OCI-LY7 (cell line): ENCODE results near the gene ERGIC1. TPM values are rescaled to one million over a fixed set of nuclear protein-coding genes. Genes with fewer than 3 reads are reported as not detected.

Source experiments
- BruUV-seq: library from RNA; stranded (reverse); fragments of 400-500 nt; replicated peaks from 2 replicates; lab custom pipeline; 2021; lab: Mats Ljungman, UMichigan
- CTCF ChIA-PET: fragments of 300-600 bp; sonication (Branson Sonifier 250); formaldehyde crosslinking; loops from one replicate; lab custom pipeline; 2022; ENCODE audit warnings: antibody characterized with exemption; ENCODE audit not compliant: unreplicated experiment; lab: Charles Lee
- POLR2A ChIA-PET: fragments of 300-600 bp; sonication (Branson Sonifier 250); formaldehyde crosslinking; loops from one replicate; lab custom pipeline; 2022; ENCODE audit warnings: antibody characterized with exemption; lab: Charles Lee
- DNase-seq: peaks from one replicate; pipeline ENCODE4 v3.0.0-alpha.2; 2015; ENCODE audit warnings: low spot score
- H2AFZ ChIP-seq: fragments of 200-600 bp; sonication (generic), shearing (Covaris generic); 2 replicates; pipeline ENCODE4 v1.6.1; 2014; ENCODE audit warnings: mild to moderate bottlenecking, antibody characterized with exemption, low read length, moderate library complexity
- H3K27ac ChIP-seq: fragments of 200-600 bp; sonication (generic); 2 replicates; pipeline ENCODE4 v1.5.1; 2014; ENCODE audit warnings: mixed run types, low read depth, mild to moderate bottlenecking, moderate library complexity, low read length, inconsistent platforms; ENCODE audit not compliant: poor library complexity, severe bottlenecking
- H3K36me3 ChIP-seq: fragments of 200-600 bp; sonication (generic); 2 replicates; pipeline ENCODE4 v1.6.1; 2014; ENCODE audit warnings: mild to moderate bottlenecking, antibody characterized with exemption, low read length, moderate library complexity, mixed read lengths; ENCODE audit not compliant: insufficient read depth
- H3K4me1 ChIP-seq: fragments of 200-600 bp; sonication (generic); 2 replicates; pipeline ENCODE4 v1.5.1; 2014; ENCODE audit warnings: mild to moderate bottlenecking, low read length; ENCODE audit not compliant: insufficient read depth, poor library complexity, severe bottlenecking
- H3K4me2 ChIP-seq: fragments of 200-600 bp; sonication (generic); 2 replicates; pipeline ENCODE4 v1.6.1; 2014; ENCODE audit warnings: mild to moderate bottlenecking, low read length
- H3K4me3 ChIP-seq: fragments of 200-600 bp; sonication (generic); 2 replicates; pipeline ENCODE4 v1.5.1; 2014; ENCODE audit warnings: mild to moderate bottlenecking, low read depth, low read length; ENCODE audit not compliant: poor library complexity, severe bottlenecking
- H3K79me2 ChIP-seq: fragments of 200-600 bp; sonication (generic); 2 replicates; pipeline ENCODE4 v1.6.1; 2016; ENCODE audit warnings: low read depth, mild to moderate bottlenecking, low read length, moderate library complexity, mixed read lengths; ENCODE audit not compliant: insufficient read depth
- H3K9me2 ChIP-seq: fragments of 200-600 bp; sonication (generic); 2 replicates; pipeline ENCODE4 v1.6.1; 2016; ENCODE audit warnings: mild to moderate bottlenecking, low read length, mixed read lengths; ENCODE audit not compliant: insufficient read depth
- H3K9me3 ChIP-seq: fragments of 200-600 bp; sonication (generic); 2 replicates; pipeline ENCODE4 v1.6.1; 2014; ENCODE audit warnings: mild to moderate bottlenecking, mixed run types, low read length, mixed read lengths
- H4K20me1 ChIP-seq: fragments of 200-600 bp; sonication (generic); 2 replicates; pipeline ENCODE4 v1.6.1; 2014; ENCODE audit warnings: mild to moderate bottlenecking, antibody characterized with exemption, low read length, moderate library complexity, mixed read lengths; ENCODE audit not compliant: insufficient read depth
- CTCF ChIP-seq: fragments of 200-600 bp; sonication (generic); conservative IDR thresholded peaks from 2 replicates; pipeline ENCODE4 v1.5.1; 2014; ENCODE audit warnings: mild to moderate bottlenecking, antibody characterized with exemption, low read length, moderate library complexity, mixed read lengths
- EZH2phosphoT487 ChIP-seq: fragments of 200-600 bp; sonication (generic); IDR thresholded peaks from 2 replicates; pipeline ENCODE4 v1.6.1; 2018; ENCODE audit warnings: low read depth, borderline replicate concordance, mild to moderate bottlenecking, mixed run types, antibody characterized with exemption, low read length, moderate library complexity, mixed read lengths
- intact Hi-C: fragments of 100-400 bp; cut with micrococcal nuclease; formaldehyde crosslinking; loops from one replicate; pipeline ENCODE4 v1.10.0; 2022; ENCODE audit not compliant: unreplicated experiment
- total RNA-seq, 2 experiments: library from RNA; depleted of rRNA in 1 of 2; stranded (reverse); fragments of >200 nt in 1 of 2; shearing (Covaris generic) in 1 of 2; gene quantifications; 2 replicates each; pipeline ENCODE4 v1.2.3, GENCODE V29; 2014 to 2022

ERGIC1 gene
- total RNA-seq, 2 experiments from 2014 or later = 125 to 178 TPM

- Histone ChIP-seq H2AFZ (no peak overlapping the region), H3K9me2 (no peaks in the 10 kb centered on the region), H4K20me1 (peaks cover 16% of the 10 kb centered on the region; the same call in 1 of the 2 replicates), H3K36me3 (peaks cover 25% of the 10 kb centered on the region; the same call in 1 of the 2 replicates), H3K4me3 (no peak overlapping the region), H3K4me2 (no peak overlapping the region), H3K9me3 (no peaks in the 10 kb centered on the region), H3K79me2 (no peaks in the 10 kb centered on the region), H3K4me1 (no peaks in the 10 kb centered on the region), H3K27ac (no peak overlapping the region)
- CTCF ChIA-PET = no interaction called here
- POLR2A ChIA-PET = no interaction called here
- BruUV-seq = no TSS peak
- TF ChIP-seq CTCF (no peak), EZH2phosphoT487 (no peak)
- no peak for DNase-seq
- intact Hi-C loops = no loop called here
These were observed 33.0 kb downstream of the ERGIC1 start for GRCh38 chr5:172866802-172867748.

- Histone ChIP-seq H4K20me1 (peaks cover 16% of the 10 kb centered on the region; the same call in 1 of the 2 replicates), H3K9me2 (no peaks in the 10 kb centered on the region), H3K79me2 (no peaks in the 10 kb centered on the region), H3K4me1 (no peaks in the 10 kb centered on the region), H3K9me3 (no peaks in the 10 kb centered on the region), H2AFZ (no peak overlapping the region), H3K27ac (no peak overlapping the region), H3K4me3 (no peak overlapping the region), H3K4me2 (no peak overlapping the region), H3K36me3 (peaks cover 25% of the 10 kb centered on the region; the same call in 1 of the 2 replicates)
- intact Hi-C loops = no loop called here
- TF ChIP-seq EZH2phosphoT487 (no peak), CTCF (no peak)
- BruUV-seq = no TSS peak
- no peak for DNase-seq
- CTCF ChIA-PET = no interaction called here
- POLR2A ChIA-PET = interaction anchor here (0.6 kb wide), 1 partner anchor 17 kb away, joined by 3 read pairs; no protein-coding TSS in a partner anchor
These were observed 33.8 kb downstream of the ERGIC1 start for GRCh38 chr5:172867761-172868435.
